NCI-H345 treated with DMSO at 0.1 percent for 48 hours (cell line): ENCODE results near the gene CYP2U1.

ENCODE experiments used
- DNase-seq: peaks from one replicate; lab custom pipeline; 2025; ENCODE audit not compliant: unreplicated experiment; lab: John Stamatoyannopoulos, UW

CYP2U1 gene

DNA sequence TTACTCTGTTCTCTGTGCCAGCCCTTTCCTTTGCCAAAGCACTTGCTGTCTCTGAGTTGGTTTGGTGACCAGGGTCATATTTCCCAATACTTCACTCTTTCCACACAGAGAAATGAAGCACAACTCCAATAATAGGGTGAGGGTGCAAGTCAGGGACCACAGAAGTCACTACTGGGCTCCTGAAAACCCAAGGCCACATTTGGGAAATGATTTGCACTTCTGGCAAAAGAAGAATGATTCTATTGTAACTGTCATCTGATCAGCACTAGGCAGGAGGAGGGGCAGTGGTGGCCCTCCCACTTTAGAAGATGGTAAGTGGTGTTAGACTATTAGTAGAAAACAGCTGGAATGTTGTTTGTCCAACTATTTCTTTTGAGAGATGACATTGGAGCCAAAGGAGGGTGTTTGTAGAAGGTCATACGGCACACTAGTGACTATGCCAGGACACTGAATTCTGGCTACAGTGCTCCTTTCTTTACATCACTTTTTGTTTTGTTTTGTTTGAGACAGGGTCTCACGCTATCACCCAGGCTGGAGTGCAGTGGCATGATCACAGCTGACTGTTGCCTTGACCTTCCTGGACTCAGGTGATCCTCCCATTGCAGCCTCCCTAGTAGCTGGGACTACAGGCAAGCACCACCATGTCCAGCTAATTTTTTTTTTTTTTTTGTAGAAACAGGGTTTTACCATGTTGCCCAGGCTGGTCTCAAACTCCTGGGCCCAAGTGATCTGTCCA lies 47.5 kb downstream of the CYP2U1 start:
- peak; percentile 31 for DNase-seq

DNA sequence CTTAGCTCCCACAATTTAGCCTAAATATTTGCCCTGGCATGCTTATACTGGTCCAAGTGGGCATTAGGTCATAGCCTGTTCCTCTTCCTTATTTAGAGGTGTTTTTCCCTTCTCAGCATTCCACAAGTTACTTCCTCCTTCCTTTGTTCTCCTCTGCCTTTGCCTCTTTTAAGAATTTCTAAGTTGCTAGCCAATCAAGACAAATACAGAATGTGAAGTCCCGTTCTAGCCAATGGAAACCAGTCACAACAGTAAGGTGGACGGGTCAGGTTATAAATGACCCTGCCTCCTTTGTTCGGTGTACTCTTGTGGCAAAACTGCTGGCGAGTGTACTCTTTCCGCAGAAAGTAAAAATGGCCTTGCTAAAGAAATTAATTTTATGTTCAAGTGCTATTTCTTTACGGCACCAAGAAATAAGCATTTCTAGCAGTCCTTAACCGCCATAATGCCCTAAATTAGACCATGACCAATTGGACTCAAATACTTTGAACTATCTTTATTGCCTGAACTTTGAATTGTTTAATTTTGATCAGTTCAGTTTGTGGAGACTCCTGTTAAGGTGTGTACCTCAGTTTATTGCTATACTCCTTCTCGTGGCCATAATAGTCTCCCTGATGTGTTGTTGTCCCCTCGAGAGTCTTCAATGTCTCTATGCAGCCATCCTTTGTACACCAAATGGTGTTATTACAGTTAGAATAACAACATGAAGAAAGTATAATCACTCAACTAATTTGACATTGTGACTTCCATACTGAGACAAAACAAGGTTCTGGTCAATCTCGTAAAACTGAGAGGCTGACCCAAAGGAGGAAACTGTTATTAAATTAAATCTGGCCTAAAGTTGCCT lies 56.8 kb downstream of the CYP2U1 start:
- DNase-seq = no peak

DNA sequence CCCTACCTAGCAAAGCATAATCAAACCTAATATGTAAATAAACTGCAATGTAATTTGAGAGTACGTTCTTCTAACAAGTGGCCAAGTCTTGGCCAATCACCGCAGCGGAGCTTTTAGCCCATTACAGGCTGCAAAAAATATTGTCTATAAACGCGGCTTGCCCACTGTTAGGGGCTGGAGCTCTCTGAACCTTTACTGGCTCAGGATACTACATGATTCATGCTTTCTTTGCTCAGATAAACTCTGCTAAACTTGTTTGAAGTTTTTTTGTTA lies 57.4 kb downstream of the CYP2U1 start:
- no peak for DNase-seq

DNA sequence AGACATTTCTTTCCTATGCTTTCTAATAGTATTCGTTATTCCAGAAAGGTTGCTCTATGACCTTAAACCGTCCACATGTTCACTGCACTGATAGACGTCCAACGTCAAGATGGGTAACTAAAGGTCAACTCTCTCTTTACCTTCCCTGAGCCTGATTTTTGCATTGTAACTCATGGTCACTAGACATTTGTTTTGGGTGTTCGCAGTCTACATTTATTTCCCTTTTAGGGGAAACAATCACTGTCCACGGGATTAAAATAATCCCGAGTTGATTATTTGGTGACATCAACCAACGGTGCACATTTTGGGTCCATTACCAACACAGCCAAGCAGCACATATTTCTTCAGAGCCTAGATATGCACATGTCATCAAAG lies 57.8 kb downstream of the CYP2U1 start:
- DNase-seq = no peak

DNA sequence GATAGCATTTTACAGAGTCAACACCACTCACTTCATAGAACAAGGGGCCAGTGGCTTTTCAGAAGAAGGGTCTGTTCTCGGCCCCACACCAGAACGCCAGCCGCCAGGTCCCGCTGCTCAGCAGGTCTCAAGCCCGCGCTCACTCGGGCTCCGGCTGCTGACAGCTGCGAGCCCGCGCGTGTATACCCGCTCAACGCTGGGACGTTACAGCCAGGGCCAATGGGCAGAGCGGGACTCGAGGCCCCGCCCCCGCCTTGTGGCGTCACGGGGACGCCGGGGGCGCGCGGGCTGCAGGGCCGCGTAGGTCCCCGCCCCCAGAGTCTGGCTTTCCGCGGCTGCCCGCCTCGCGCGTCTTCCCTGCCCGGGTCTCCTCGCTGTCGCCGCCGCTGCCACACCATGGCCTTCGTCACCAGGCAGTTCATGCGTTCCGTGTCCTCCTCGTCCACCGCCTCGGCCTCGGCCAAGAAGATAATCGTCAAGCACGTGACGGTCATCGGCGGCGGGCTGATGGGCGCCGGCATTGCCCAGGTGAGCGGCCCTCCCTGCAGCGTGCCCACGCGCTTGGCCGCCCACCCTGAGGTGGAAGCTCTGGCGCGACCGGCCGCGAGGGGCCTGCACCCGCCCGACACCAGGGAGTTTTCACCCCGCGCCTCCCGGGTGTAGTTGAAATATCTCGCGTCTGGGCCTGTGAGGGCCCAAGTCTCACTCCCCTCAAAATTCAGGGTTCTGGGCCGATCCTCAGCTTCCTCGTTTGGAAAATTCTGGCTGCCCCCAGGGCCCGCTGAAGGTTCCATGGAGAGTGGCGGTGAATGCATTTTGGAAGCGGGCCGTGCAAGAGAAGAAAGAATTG lies 58.4 kb downstream of the CYP2U1 start, which contains the start of gene HADH:
Gene HADH, plus strand, starts transcription at position 353 of the 850 bp plus-strand sequence. Its CDS starts 44 bp downstream, at position 397.
- peak; percentile 66 for DNase-seq

DNA sequence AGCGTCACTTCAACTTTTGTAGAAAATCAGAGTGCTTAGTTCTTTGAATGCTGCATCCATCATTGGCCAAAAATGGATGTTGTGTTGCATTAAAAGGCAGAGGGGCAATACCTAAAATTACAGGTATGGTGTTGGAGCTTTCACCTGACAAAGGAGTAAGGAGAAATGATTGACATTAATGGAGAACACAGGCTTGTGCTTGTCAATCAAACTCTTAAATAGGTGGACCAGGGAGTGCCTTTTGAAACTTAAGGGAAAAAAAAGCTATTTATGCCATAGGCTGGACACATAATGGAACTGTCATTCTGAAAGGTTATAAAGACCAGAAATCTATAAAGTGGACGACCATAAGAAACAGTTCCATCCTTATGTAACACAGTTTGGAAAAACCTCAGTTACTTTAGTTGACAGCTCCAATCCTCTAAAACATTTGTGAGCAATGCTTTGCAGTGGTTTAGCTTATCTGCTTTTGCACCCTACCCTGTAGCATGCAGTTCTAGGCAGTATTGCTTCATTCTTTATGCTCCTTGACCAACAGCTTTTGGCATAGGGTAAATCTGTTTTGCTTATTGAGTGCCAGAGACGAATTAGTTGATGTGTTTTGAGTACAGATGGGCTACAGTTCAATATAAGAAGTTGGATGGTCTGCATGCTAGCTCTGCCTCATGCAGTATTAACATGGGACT lies 60.7 kb downstream of the CYP2U1 start:
- DNase-seq = no peak

DNA sequence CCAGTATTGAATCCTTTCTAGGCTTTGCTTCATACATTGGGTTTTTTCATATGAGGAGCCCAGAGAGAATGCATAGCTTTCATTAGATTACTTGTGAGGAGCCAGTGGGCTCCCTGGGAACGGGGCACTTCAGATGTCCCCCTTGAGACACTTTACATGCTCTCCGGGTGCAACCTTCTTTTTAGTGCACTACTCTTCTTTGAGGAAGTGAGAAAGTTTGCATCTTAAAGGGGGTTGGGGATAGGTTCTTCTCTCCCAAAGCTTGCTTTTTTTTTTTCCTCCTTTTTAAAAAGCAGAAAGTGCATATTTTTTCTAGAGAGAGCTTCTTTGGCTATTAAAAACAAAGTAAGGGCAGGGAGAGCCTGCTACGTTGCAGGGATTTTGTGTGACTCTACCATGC lies 62.6 kb downstream of the CYP2U1 start:
- no peak for DNase-seq

DNA sequence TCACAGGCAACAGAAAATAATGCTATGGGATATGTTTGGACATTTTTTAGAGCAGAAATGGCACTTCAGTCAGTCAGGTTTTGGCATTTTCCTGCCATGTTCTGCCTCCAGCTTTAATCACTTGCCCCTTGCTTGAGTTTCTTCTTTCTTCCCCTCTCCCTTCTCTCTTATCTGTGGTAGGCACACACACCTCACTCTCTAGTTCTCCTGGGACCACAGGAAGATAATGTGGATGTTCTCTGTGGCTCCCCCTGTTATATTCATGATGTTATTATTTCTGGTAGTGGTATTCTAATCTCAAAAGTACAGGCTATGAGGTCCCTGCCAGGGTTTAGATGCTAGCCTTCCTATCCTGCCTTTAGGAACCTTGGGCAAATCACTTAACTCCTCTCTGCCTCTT lies 63.5 kb downstream of the CYP2U1 start:
- no peak for DNase-seq

DNA sequence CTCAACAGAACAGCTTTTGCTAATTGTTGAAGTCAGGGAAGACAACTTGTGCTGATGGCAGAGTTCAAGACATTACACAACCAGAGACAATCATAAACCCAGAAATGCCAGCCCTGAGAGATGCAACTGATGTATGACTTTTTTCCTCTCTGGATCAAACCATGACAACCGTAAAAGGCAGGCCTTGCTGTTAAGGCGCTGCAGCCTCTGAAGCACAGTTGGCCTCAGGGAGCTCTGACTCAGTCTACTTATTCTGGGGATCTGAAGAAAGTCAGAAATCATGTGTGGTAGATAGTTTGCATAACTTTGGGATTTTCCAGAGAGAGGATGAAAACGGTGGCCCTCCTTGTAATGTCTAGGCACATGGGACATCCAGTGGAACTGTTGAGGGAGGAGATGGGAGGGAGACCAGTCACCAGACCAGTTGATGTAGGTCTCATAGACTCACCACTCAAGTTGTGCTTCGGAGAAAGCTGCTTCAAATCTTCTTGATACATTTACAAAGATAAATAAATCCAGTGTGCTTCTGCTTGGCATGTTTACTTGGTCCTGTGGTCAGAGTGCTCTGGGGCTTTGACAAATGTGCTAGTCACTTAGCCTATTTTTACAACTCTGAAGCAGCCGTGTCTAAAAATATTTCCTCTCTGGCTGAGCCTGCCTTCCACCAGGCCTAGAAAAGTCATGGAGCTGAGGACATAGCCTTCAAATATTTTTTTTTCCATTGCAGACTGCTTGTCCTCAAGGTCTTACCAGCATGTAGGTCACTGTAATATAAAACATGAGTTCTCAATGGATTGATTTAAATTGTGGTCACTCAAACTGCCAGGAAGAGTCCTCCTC lies 65.8 kb downstream of the CYP2U1 start:
- no peak for DNase-seq

DNA sequence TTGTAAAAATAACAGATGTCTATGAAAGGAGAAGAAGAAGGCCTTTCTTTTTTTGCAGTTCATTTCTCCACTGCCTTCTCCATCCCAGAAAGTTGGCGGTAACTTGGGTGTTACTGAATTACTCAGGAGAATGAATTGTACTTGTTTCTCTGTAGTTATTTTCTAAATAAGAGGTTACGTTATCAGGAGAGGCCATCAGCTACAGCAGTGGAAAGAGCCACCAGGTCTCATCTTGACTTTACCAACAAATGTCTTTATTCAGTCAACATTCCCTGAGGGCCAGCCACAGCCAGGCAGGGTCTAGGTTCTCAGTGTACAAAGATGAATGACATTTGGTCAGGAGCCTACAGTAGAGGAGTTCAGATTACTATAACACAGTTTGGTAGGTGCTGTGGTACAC lies 66.4 kb downstream of the CYP2U1 start:
- DNase-seq = no peak

DNA sequence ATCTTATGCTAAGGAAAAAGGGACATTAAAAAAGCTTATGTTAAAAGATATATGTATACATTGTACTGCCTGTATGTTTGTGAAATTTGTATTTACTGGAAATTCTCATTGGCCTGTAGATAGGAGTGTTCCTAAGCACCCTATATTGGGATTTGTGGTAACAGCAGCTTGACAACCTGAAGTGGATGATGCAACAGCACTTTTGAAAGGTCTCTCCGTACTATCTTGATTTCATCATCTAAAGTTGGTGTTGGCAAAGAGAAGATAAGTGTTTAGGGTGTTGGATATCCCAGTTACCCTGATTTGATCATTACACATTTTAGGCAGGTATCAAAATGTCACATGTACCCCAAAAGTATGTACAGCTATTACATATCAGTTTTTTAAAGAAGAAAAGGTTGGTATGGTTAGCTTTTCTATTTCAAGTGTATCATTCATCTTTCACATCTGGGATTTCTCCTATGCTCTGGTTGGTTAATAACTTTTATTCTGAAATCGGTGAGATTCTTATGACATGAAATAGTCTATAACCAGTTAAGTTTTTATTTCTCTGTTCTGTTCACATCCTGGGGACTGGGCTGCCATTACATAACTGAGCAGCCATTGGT lies 68.7 kb downstream of the CYP2U1 start:
- DNase-seq = no peak

DNA sequence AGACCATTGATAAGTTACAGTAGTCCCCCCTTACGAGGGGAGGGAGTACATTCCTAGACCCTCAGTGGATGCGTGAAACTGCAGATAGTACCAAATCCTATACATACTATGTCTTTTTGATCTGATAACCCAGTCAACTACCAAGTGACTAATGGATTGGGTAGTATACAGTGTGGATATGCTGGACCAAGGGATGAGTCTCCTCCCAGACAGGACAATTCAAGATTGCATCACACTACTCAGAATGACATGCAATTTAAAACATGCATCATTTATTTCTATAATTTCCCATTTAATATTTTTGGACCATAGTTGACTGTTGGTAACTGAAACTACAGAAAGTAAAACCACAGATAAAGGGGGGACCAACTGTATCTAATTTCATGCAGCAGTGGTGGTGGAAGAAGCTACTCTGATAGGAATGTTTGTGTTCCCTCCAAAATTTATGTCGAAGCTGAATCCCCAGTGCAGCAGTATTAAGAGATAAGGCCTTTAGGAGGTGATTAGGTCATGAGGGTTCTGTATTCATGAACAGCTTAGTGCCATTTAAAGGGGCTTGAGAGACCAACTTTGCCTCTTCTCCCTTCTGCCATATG lies 70.3 kb downstream of the CYP2U1 start:
- DNase-seq = no peak
